Adrenal gland (tissue), 5 donors: ENCODE data around the gene ZNF717.

ENCODE experiments used
- CTCF ChIP-seq, 6 experiments: fragments of 450-650 bp in 4 of 6; fragments of 200-600 bp in 2 of 6; sonication (generic) in 1 of 6; IDR thresholded peaks; 1 replicate in 5 of 6; 2 replicates in 1 of 6; pipeline versions ENCODE4 v1.5.1 to v1.8.0; 2016 to 2021; ENCODE audit warnings: antibody characterized with exemption in 6 of 6, mild to moderate bottlenecking in 2 of 6, moderate library complexity in 1 of 6
- POLR2A ChIP-seq, 2 donors: fragments of 450-650 bp; IDR thresholded peaks; one replicate each; pipeline ENCODE4 v1.6.1; 2017; ENCODE audit warnings: antibody characterized with exemption in 2 of 2, mild to moderate bottlenecking in 2 of 2, moderate library complexity in 1 of 2
- donor health status: DM: no; HTN: no; CAD: no.

- no peak for TF ChIP-seq CTCF (IDR thresholded peaks at IDR 0.05)
- TF ChIP-seq POLR2A (IDR thresholded peaks at IDR 0.05), result no peak
These were observed 93.3 kb downstream of the ZNF717 start for GRCh38 chr3:75692061-75692460.
